Caco-2 (cell line): ENCODE data around the gene SPARC. TPM values are rescaled to one million over a fixed set of nuclear protein-coding genes. Genes with fewer than 3 reads are reported as not detected.
"Not testable (repeated sequence)": the region's sequence is repeated elsewhere in the genome, so short reads cannot be mapped to it uniquely, and the experiment has no call there.

Source experiments
- BruUV-seq: library from RNA; stranded (reverse); fragments of 400-500 nt; replicated peaks from 2 replicates; lab custom pipeline; 2021; lab: Mats Ljungman, UMichigan
- CTCF ChIA-PET: fragments of 300-600 bp; sonication (Branson Sonifier 250); formaldehyde crosslinking; loops from one replicate; lab custom pipeline; 2022; ENCODE audit warnings: antibody characterized with exemption; lab: Charles Lee
- POLR2A ChIA-PET: fragments of 300-600 bp; sonication (Branson Sonifier 250); formaldehyde crosslinking; loops from one replicate; lab custom pipeline; 2022; ENCODE audit warnings: antibody characterized with exemption; lab: Charles Lee
- DNase-seq, 2 experiments: peaks; one replicate each; pipeline versions ENCODE4 v3.0.0 to v3.0.0-alpha.2; 2020 to 2022
- H3K27me3 ChIP-seq: replicated peaks from 2 replicates; pipeline ENCODE4 v1.6.0; 2011; ENCODE audit warnings: low read length; ENCODE audit not compliant: control insufficient read depth, insufficient read depth
- H3K36me3 ChIP-seq: 2 replicates; pipeline ENCODE4 v1.5.1; 2011; ENCODE audit warnings: low read length; ENCODE audit not compliant: control insufficient read depth, insufficient read depth
- H3K4me1 ChIP-seq: fragments of 250-450 bp; sonication (Bioruptor Pico); 2 replicates; pipeline ENCODE4 v1.5.1; 2020; ENCODE audit warnings: mild to moderate bottlenecking
- H3K4me3 ChIP-seq: 2 replicates; pipeline ENCODE4 v1.5.1; 2011; ENCODE audit warnings: low read depth, mild to moderate bottlenecking, control low read depth, low read length
- H3K9me3 ChIP-seq: fragments of 250-450 bp; sonication (Bioruptor Pico); 2 replicates; pipeline ENCODE4 v1.5.1; 2020; ENCODE audit warnings: mild to moderate bottlenecking, moderate library complexity
- H3K27ac Mint-ChIP-seq: one replicate; pipeline ENCODE4 v1.8.0; 2022; ENCODE audit warnings: mixed read lengths; ENCODE audit not compliant: unreplicated experiment
- H3K27me3 Mint-ChIP-seq: one replicate; pipeline ENCODE4 v1.8.0; 2022; ENCODE audit warnings: mixed read lengths; ENCODE audit not compliant: insufficient read depth, unreplicated experiment
- H3K36me3 Mint-ChIP-seq: one replicate; pipeline ENCODE4 v1.8.0; 2022; ENCODE audit warnings: mild to moderate bottlenecking, mixed read lengths; ENCODE audit not compliant: insufficient read depth, unreplicated experiment
- H3K4me1 Mint-ChIP-seq: one replicate; pipeline ENCODE4 v1.8.0; 2022; ENCODE audit warnings: low read depth, mixed read lengths; ENCODE audit not compliant: unreplicated experiment
- H3K4me3 Mint-ChIP-seq: one replicate; pipeline ENCODE4 v1.8.0; 2022; ENCODE audit warnings: mild to moderate bottlenecking, moderate library complexity, mixed read lengths; ENCODE audit not compliant: unreplicated experiment
- H3K9me3 Mint-ChIP-seq: one replicate; pipeline ENCODE4 v1.8.0; 2022; ENCODE audit warnings: mixed read lengths; ENCODE audit not compliant: unreplicated experiment
- CTCF ChIP-seq, 2 experiments: fragments of 200-600 bp in 1 of 2; IDR thresholded peaks; 1 replicate in 1 of 2; 2 replicates in 1 of 2; pipeline versions ENCODE4 v1.5.1 to v1.8.0; 2011 to 2022; ENCODE audit warnings: antibody characterized with exemption in 1 of 2, control low read depth in 1 of 2, inconsistent platforms in 1 of 2, low read depth in 1 of 2, low read length in 1 of 2, mild to moderate bottlenecking in 1 of 2, moderate library complexity in 1 of 2; ENCODE audit not compliant: insufficient read depth in 1 of 2, severe bottlenecking in 1 of 2, unreplicated experiment in 1 of 2
- intact Hi-C: fragments of 100-400 bp; cut with micrococcal nuclease; formaldehyde crosslinking; loops from one replicate; pipeline ENCODE4 v1.10.0; 2022; ENCODE audit not compliant: unreplicated experiment
- total RNA-seq: library from RNA; stranded (reverse); gene quantifications from 2 replicates; pipeline ENCODE4 v1.2.3, GENCODE V29; 2022

SPARC gene
- total RNA-seq, 1 experiment from 2014 or later: 22.7 TPM

GRCh38 chr5:151682240-151682639, 4.5 kb downstream of the SPARC start:
- no peak for TF ChIP-seq CTCF (IDR thresholded peaks at IDR 0.05; ENCODE audit: insufficient read depth in 1 of 2, low read depth in 1 of 2, low read length in 1 of 2, severe bottlenecking in 1 of 2, unreplicated experiment in 1 of 2)
- Histone ChIP-seq H3K36me3 (no peaks in the 10 kb centered on the region), H3K9me3 (no peaks in the 10 kb centered on the region), H3K27me3 (no peaks in the 10 kb centered on the region), H3K4me1 (peaks cover 42% of the 10 kb centered on the region), H3K4me3 (no peak overlapping the region)
- BruUV-seq: no TSS peak
- Mint-ChIP-seq H3K27ac (no peak overlapping the region), H3K27me3 (no peaks in the 10 kb centered on the region), H3K9me3 (no peaks in the 10 kb centered on the region), H3K4me3 (no peak overlapping the region), H3K4me1 (peaks cover 27% of the 10 kb centered on the region), H3K36me3 (no peaks in the 10 kb centered on the region)
- intact Hi-C loops: no loop called here
- no peak for DNase-seq
- CTCF ChIA-PET: no interaction called here
- POLR2A ChIA-PET: no interaction called here

- intact Hi-C loops: no loop called here
- H3K27ac Mint-ChIP-seq: no peak overlapping the region
- H3K9me3 Mint-ChIP-seq: no peaks in the 10 kb centered on the region
- no peaks in the 10 kb centered on the region for H3K36me3 Mint-ChIP-seq
- no peak for TF ChIP-seq CTCF (IDR thresholded peaks at IDR 0.05; ENCODE audit: insufficient read depth in 1 of 2, low read depth in 1 of 2, low read length in 1 of 2, severe bottlenecking in 1 of 2, unreplicated experiment in 1 of 2)
- no peak overlapping the region for H3K4me3 ChIP-seq
- CTCF ChIA-PET: no interaction called here
- BruUV-seq: no TSS peak
- no peaks in the 10 kb centered on the region for H3K27me3 Mint-ChIP-seq
- no peak overlapping the region for H3K4me3 Mint-ChIP-seq
- peaks cover 20% of the 10 kb centered on the region for H3K4me1 Mint-ChIP-seq
- no peaks in the 10 kb centered on the region for H3K27me3 ChIP-seq
- no peaks in the 10 kb centered on the region for H3K36me3 ChIP-seq
- peaks cover 30% of the 10 kb centered on the region for H3K4me1 ChIP-seq
- DNase-seq: no peak
- no peaks in the 10 kb centered on the region for H3K9me3 ChIP-seq
- POLR2A ChIA-PET: no interaction called here
Observed at GRCh38 chr5:151680944-151681427, 5.7 kb downstream of the SPARC start.

- POLR2A ChIA-PET, intact Hi-C loops, H3K36me3 ChIP-seq, H3K27me3 ChIP-seq, H3K9me3 Mint-ChIP-seq, H3K4me3 Mint-ChIP-seq, BruUV-seq, H3K27me3 Mint-ChIP-seq, DNase-seq, H3K4me3 ChIP-seq, H3K27ac Mint-ChIP-seq, H3K36me3 Mint-ChIP-seq, H3K9me3 ChIP-seq: not testable (repeated sequence)
- peaks cover 21% of the 10 kb centered on the region for H3K4me1 ChIP-seq
- CTCF ChIA-PET: interaction anchor here (0.7 kb wide), 1 partner anchor 283 kb away, joined by 4 read pairs; no protein-coding TSS in a partner anchor
- peaks cover 19% of the 10 kb centered on the region for H3K4me1 Mint-ChIP-seq
Observed at GRCh38 chr5:151680156-151680505, 6.6 kb downstream of the SPARC start.
